Smooth muscle cell (in vitro differentiated cells): Measurements from ENCODE around the gene GPC6. TPM values are rescaled to one million over a fixed set of nuclear protein-coding genes. Genes with fewer than 3 reads are reported as not detected.

Experiments
- DNase-seq: peaks from one replicate; lab custom pipeline; 2025; ENCODE audit not compliant: unreplicated experiment; lab: John Stamatoyannopoulos, UW
- H2AFZ ChIP-seq: fragments of 200-600 bp; sonication (generic); 2 replicates; pipeline ENCODE4 v1.6.0; 2016; ENCODE audit warnings: antibody characterized with exemption, low read depth, mild to moderate bottlenecking
- H3F3A ChIP-seq: fragments of 200-600 bp; sonication (generic); 2 replicates; pipeline ENCODE4 v1.6.0; 2017; ENCODE audit warnings: antibody characterized with exemption, low read depth
- H3K27ac ChIP-seq: fragments of 200-600 bp; sonication (generic); 2 replicates; pipeline ENCODE4 v1.5.1; 2016; ENCODE audit warnings: low read depth, mild to moderate bottlenecking
- H3K27me3 ChIP-seq: fragments of 200-600 bp; sonication (generic); 2 replicates; pipeline ENCODE4 v1.6.1; 2016; ENCODE audit warnings: low read depth, mild to moderate bottlenecking
- H3K36me3 ChIP-seq: fragments of 200-600 bp; sonication (generic); 2 replicates; pipeline ENCODE4 v1.5.1; 2016; ENCODE audit warnings: low read depth
- H3K4me1 ChIP-seq: fragments of 200-600 bp; sonication (generic); 2 replicates; pipeline ENCODE4 v1.5.1; 2016; ENCODE audit warnings: low read depth
- H3K4me2 ChIP-seq: fragments of 200-600 bp; sonication (generic); 2 replicates; pipeline ENCODE4 v1.6.0; 2016; ENCODE audit warnings: mild to moderate bottlenecking
- H3K4me3 ChIP-seq: fragments of 200-600 bp; sonication (generic); 2 replicates; pipeline ENCODE4 v1.5.1; 2016; ENCODE audit warnings: mild to moderate bottlenecking
- H3K79me2 ChIP-seq: fragments of 200-600 bp; sonication (generic); 2 replicates; pipeline ENCODE4 v1.6.0; 2016; ENCODE audit warnings: low read depth, mild to moderate bottlenecking
- H3K9ac ChIP-seq: fragments of 200-600 bp; sonication (generic); 2 replicates; pipeline ENCODE4 v1.6.0; 2016; ENCODE audit warnings: low read depth
- H3K9me3 ChIP-seq: fragments of 200-600 bp; sonication (generic); replicated peaks from 2 replicates; pipeline ENCODE4 v1.5.1; 2016; ENCODE audit warnings: low read depth
- H4K20me1 ChIP-seq: fragments of 200-600 bp; sonication (generic); 2 replicates; pipeline ENCODE4 v1.6.0; 2016; ENCODE audit warnings: low read depth
- CTCF ChIP-seq: fragments of 200-600 bp; sonication (generic); IDR thresholded peaks from 2 replicates; pipeline ENCODE4 v1.5.1; 2017; ENCODE audit warnings: borderline replicate concordance, mild to moderate bottlenecking, antibody characterized with exemption; ENCODE audit not compliant: insufficient read depth, poor library complexity, severe bottlenecking
- WGBS: methylation state at CpG from one replicate; pipeline ENCODE4 v1.1.7; 2016; ENCODE audit warnings: low lambda C conversion rate; 5-methylcytosine and 5-hydroxymethylcytosine counted together
- polyA plus RNA-seq: library from polyadenylated mRNA; unstranded; fragments of >200 nt; fragmentation: Nextera tagmentation; extraction: Ambion mirVana; gene quantifications from 2 replicates; pipeline ENCODE4 v1.2.1, GENCODE V29; 2016
- total RNA-seq: library from RNA; depleted of rRNA; stranded (reverse); fragments of >200 nt; gene quantifications from 2 replicates; pipeline ENCODE4 v1.2.3, GENCODE V29; 2014

Gene GPC6
- total and polyA plus RNA-seq, 2 experiments from 2014 or later, result 19.7 to 68.5 TPM

GRCh38 chr13:93948162-93948922, 721.7 kb downstream of the GPC6 start:
- H3K4me1 ChIP-seq, result no peaks in the 10 kb centered on the region
- no peaks in the 10 kb centered on the region for H3K79me2 ChIP-seq
- WGBS, result 65% methylated on average over 2 of the region's 2 CpGs
- H3K4me3 ChIP-seq, result no peak overlapping the region
- H3K27me3 ChIP-seq, result no peaks in the 10 kb centered on the region
- H3K9ac ChIP-seq, result no peak overlapping the region
- H3F3A ChIP-seq, result no peaks in the 10 kb centered on the region
- no peak overlapping the region for H3K4me2 ChIP-seq
- no peaks in the 10 kb centered on the region for H3K36me3 ChIP-seq
- DNase-seq, result no peak
- H3K9me3 ChIP-seq, result no peaks in the 10 kb centered on the region
- no peaks in the 10 kb centered on the region for H4K20me1 ChIP-seq
- no peak for TF ChIP-seq CTCF
- no peak overlapping the region for H2AFZ ChIP-seq
- no peak overlapping the region for H3K27ac ChIP-seq

GRCh38 chr13:93951108-93951507, 724.5 kb downstream of the GPC6 start:
- no peaks in the 10 kb centered on the region for H3K9me3 ChIP-seq
- no peaks in the 10 kb centered on the region for H3K36me3 ChIP-seq
- H3K27ac ChIP-seq, result no peak overlapping the region
- H3K4me3 ChIP-seq, result no peak overlapping the region
- no peaks in the 10 kb centered on the region for H3K4me1 ChIP-seq
- no peak overlapping the region for H3K4me2 ChIP-seq
- H3K79me2 ChIP-seq, result no peaks in the 10 kb centered on the region
- no peaks in the 10 kb centered on the region for H3F3A ChIP-seq
- H3K9ac ChIP-seq, result no peak overlapping the region
- H2AFZ ChIP-seq, result no peak overlapping the region
- no peak for DNase-seq
- no peaks in the 10 kb centered on the region for H3K27me3 ChIP-seq
- no peaks in the 10 kb centered on the region for H4K20me1 ChIP-seq
- no peak for TF ChIP-seq CTCF

GRCh38 chr13:93951951-93952350, 725.3 kb downstream of the GPC6 start:
- TF ChIP-seq CTCF, result no peak
- Histone ChIP-seq H3K9ac (no peak overlapping the region), H3K79me2 (no peaks in the 10 kb centered on the region), H3K4me3 (no peak overlapping the region), H3K4me2 (no peak overlapping the region), H3F3A (no peaks in the 10 kb centered on the region), H3K27ac (no peak overlapping the region), H2AFZ (no peak overlapping the region), H3K4me1 (no peaks in the 10 kb centered on the region), H3K9me3 (no peaks in the 10 kb centered on the region), H3K36me3 (no peaks in the 10 kb centered on the region), H3K27me3 (no peaks in the 10 kb centered on the region), H4K20me1 (no peaks in the 10 kb centered on the region)
- WGBS, result 97% methylated on average over 1 of the region's 1 CpG
- DNase-seq, result no peak

- WGBS, result 97% methylated on average over 1 of the region's 1 CpG
- no peak for DNase-seq
Measured at GRCh38 chr13:93953841-93954240, 727.2 kb downstream of the GPC6 start.

More at GRCh38 chr13:93953841-93954240, 727.2 kb downstream of the GPC6 start:
- no peaks in the 10 kb centered on the region for H3K9me3 ChIP-seq
- no peak for TF ChIP-seq CTCF
- H3K4me2 ChIP-seq, result no peak overlapping the region
- H3K9ac ChIP-seq, result no peak overlapping the region
- no peaks in the 10 kb centered on the region for H3K4me1 ChIP-seq
- H3F3A ChIP-seq, result no peaks in the 10 kb centered on the region
- no peaks in the 10 kb centered on the region for H3K27me3 ChIP-seq
- no peaks in the 10 kb centered on the region for H3K36me3 ChIP-seq
- no peak overlapping the region for H3K4me3 ChIP-seq
- no peak overlapping the region for H2AFZ ChIP-seq
- H4K20me1 ChIP-seq, result no peaks in the 10 kb centered on the region
- H3K79me2 ChIP-seq, result no peaks in the 10 kb centered on the region
- no peak overlapping the region for H3K27ac ChIP-seq
